ENCODE results near the gene LUC7L3. TPM values are rescaled to one million over a fixed set of nuclear protein-coding genes. Genes with fewer than 3 reads are reported as not detected.
"Not testable (repeated sequence)": the region's sequence is repeated elsewhere in the genome, so short reads cannot be mapped to it uniquely, and the experiment has no call there.

LUC7L3 gene
- total RNA-seq, 1 experiment from 2014 or later, result 136 TPM

DNA sequence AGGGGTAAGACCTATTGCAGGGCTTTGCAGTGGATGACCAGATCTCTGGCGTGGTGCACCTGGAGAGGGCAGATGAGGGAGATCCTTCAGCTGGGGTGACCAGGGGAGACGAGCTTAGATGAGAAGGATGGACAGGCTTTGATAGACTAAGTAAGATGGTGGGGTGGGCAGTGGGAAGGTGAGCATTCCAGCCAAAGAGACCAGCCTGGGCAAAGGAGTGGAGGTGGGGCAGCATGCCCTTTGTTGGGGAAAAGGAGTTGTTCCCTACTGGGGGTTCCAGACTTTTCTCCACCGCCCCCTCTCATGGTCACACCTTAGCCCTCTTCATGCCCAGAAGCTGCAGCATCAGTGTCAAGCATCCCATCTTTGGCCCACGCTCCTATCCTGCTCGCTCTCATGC is 39.3 kb upstream of the LUC7L3 start:
- Histone ChIP-seq H3K27ac (ENCODE audit: low read length) (peak overlapping the region; percentile 49; the same call in 1 of the 2 replicates), H3K4me3 (ENCODE audit: low read depth in 2 of 2, low read length in 2 of 2) (no peak overlapping the region), H3K9me3 (ENCODE audit: control insufficient read depth, insufficient read depth, low read depth, low read length) (no peaks in the 10 kb centered on the region), H3K27me3 (ENCODE audit: control insufficient read depth, insufficient read depth, low read length) (no peaks in the 10 kb centered on the region), H3K4me1 (ENCODE audit: control insufficient read depth, insufficient read depth, low read length) (peaks cover 20% of the 10 kb centered on the region), H3K36me3 (ENCODE audit: control insufficient read depth, insufficient read depth, low read length) (no peaks in the 10 kb centered on the region)
- no peak for TF ChIP-seq REST (IDR thresholded peaks at IDR 0.05; ENCODE audit: insufficient read depth in 1 of 2, low read depth in 2 of 2, low read length in 1 of 2)
- TF ChIP-seq POLR2AphosphoS5 (IDR thresholded peaks at IDR 0.05; ENCODE audit: low read depth, low read length), result no peak
- TF ChIP-seq SIN3A (IDR thresholded peaks at IDR 0.05; ENCODE audit: borderline replicate concordance, insufficient read depth, low read depth, low read length), result no peak
- TF ChIP-seq TCF7L2 (IDR thresholded peaks at IDR 0.05; ENCODE audit: low read depth, low read length), result no peak
- no peak for TF ChIP-seq CTCF (IDR thresholded peaks at IDR 0.05)
- ChIA-PET POLR2A (interaction anchor here (0.5 kb wide), 1 partner anchor 35 kb away, joined by 4 read pairs; no protein-coding TSS in a partner anchor), CTCF (interaction anchor here (0.6 to 1.3 kb wide), 2 partner anchors 15 to 52 kb away, joined by 3 read pairs; no protein-coding TSS in a partner anchor)
- in situ Hi-C loops (cut with HindIII; ENCODE audit: low pct_unique_long_range_greater_than_20kb, low sequenced_read_pairs) (no loop called here), intact Hi-C loops (cut with micrococcal nuclease; ENCODE audit: unreplicated experiment) (no loop called here)
- BruUV-seq (replicated peaks), result no TSS peak
- ATAC-seq, result no peak
- no peak for DNase-seq (ENCODE audit: low read depth, low spot score)

DNA sequence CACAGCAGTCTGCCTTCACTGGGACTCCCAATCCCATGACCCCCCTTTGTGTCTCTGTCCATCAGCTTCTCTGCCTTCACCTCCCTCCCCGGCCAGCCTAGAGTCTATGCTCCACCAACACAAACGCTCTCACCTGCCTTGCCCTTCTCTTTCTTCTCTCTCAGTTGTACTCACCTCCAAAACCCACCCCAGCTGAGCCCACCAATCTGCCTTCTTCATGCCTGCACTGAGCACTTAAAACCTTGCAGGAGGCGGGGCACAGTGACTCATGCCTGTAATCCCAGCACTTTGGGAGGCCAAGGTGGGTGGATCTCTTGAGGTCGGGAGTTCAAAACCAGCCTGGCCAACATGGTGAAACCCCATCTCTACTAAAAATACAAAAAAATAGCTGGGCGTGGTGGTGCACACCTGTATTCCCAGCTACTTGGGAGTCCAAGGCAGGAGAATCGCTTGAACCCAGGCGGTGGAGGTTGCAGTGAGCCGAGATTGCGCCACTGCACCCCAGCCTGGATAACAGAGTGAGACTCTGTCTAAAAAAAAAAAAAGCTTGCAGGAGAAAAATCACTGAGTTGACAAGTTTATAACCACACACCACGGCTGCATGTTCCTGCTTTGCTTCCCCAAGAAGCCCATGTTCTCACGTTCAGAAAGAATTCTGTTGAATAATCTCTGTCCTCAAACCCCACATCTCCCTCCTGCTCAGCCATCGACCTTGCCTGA is 38.7 kb upstream of the LUC7L3 start:
- H3K27me3 ChIP-seq (ENCODE audit: control insufficient read depth, insufficient read depth, low read length); DNase-seq (ENCODE audit: low read depth, low spot score); in situ Hi-C loops (cut with HindIII; ENCODE audit: low pct_unique_long_range_greater_than_20kb, low sequenced_read_pairs); intact Hi-C loops (cut with micrococcal nuclease; ENCODE audit: unreplicated experiment); POLR2A ChIA-PET; BruUV-seq (replicated peaks); H3K4me3 ChIP-seq (ENCODE audit: low read depth in 2 of 2, low read length in 2 of 2); H3K36me3 ChIP-seq (ENCODE audit: control insufficient read depth, insufficient read depth, low read length); H3K9me3 ChIP-seq (ENCODE audit: control insufficient read depth, insufficient read depth, low read depth, low read length): not testable (repeated sequence)
- CTCF ChIA-PET, result interaction anchor here (0.6 to 1.3 kb wide), 4 partner anchors 14 to 53 kb away, joined by 3 read pairs; no protein-coding TSS in a partner anchor
- ATAC-seq, result peak; percentile 4; the same call in 1 of the 2 replicates
- Histone ChIP-seq H3K4me1 (ENCODE audit: control insufficient read depth, insufficient read depth, low read length) (peaks cover 24% of the 10 kb centered on the region), H3K27ac (ENCODE audit: low read length) (peak overlapping the region; percentile 52)

Data from Panc1 (cell line).